GM18858 (cell line): ENCODE data around the gene ARMC3.

Experiments used
- ATAC-seq: cut with Tn5 transposase; IDR thresholded peaks from one replicate; pipeline ENCODE4 v1.9.1; 2021; ENCODE audit not compliant: unreplicated experiment

The ARMC3 gene

GRCh38 chr10:22992075-22992474 is 64.2 kb downstream of the ARMC3 start:
- no peak for ATAC-seq

GRCh38 chr10:22992621-22993020 is 64.8 kb downstream of the ARMC3 start:
- ATAC-seq: no peak

- no peak for ATAC-seq
Measured at GRCh38 chr10:22993314-22993713, 65.5 kb downstream of the ARMC3 start.

- no peak for ATAC-seq
Measured at GRCh38 chr10:22997096-22997495, 69.2 kb downstream of the ARMC3 start.

- ATAC-seq: no peak
Measured at GRCh38 chr10:22998091-22998490, 70.2 kb downstream of the ARMC3 start.

GRCh38 chr10:22999942-23000341 is 72.1 kb downstream of the ARMC3 start:
- no peak for ATAC-seq

- ATAC-seq: no peak
Measured at GRCh38 chr10:23001901-23002516, 74.2 kb downstream of the ARMC3 start.

- ATAC-seq: no peak
Measured at GRCh38 chr10:23005150-23005549, 77.3 kb downstream of the ARMC3 start.

- no peak for ATAC-seq
Measured at GRCh38 chr10:23013581-23014335, 85.9 kb downstream of the ARMC3 start.

GRCh38 chr10:23015021-23015707 is 87.3 kb downstream of the ARMC3 start:
- peak; percentile 87 for ATAC-seq

- no peak for ATAC-seq
Measured at GRCh38 chr10:23016636-23017035, 88.8 kb downstream of the ARMC3 start.

GRCh38 chr10:23019633-23020032 is 91.8 kb downstream of the ARMC3 start:
- ATAC-seq: no peak

GRCh38 chr10:23021430-23021829 is 93.6 kb downstream of the ARMC3 start:
- no peak for ATAC-seq

GRCh38 chr10:23024002-23024401 is 96.1 kb downstream of the ARMC3 start:
- ATAC-seq: no peak

- ATAC-seq: no peak
Measured at GRCh38 chr10:23031318-23031717, 103.5 kb downstream of the ARMC3 start.

- ATAC-seq: no peak
Measured at GRCh38 chr10:23034790-23035189, 106.9 kb downstream of the ARMC3 start.

GRCh38 chr10:23035569-23035968 is 107.7 kb downstream of the ARMC3 start:
- no peak for ATAC-seq

- no peak for ATAC-seq
Measured at GRCh38 chr10:23037152-23037551, 109.3 kb downstream of the ARMC3 start.

GRCh38 chr10:23037561-23037960 is 109.7 kb downstream of the ARMC3 start:
- ATAC-seq: no peak

GRCh38 chr10:23038172-23038571 is 110.3 kb downstream of the ARMC3 start:
- no peak for ATAC-seq

- ATAC-seq: no peak
Measured at GRCh38 chr10:23040002-23040401, 112.1 kb downstream of the ARMC3 start.

GRCh38 chr10:23046027-23046426 is 118.2 kb downstream of the ARMC3 start:
- no peak for ATAC-seq
